ENCODE results near the gene U2AF1L4.

The U2AF1L4 gene

DNA sequence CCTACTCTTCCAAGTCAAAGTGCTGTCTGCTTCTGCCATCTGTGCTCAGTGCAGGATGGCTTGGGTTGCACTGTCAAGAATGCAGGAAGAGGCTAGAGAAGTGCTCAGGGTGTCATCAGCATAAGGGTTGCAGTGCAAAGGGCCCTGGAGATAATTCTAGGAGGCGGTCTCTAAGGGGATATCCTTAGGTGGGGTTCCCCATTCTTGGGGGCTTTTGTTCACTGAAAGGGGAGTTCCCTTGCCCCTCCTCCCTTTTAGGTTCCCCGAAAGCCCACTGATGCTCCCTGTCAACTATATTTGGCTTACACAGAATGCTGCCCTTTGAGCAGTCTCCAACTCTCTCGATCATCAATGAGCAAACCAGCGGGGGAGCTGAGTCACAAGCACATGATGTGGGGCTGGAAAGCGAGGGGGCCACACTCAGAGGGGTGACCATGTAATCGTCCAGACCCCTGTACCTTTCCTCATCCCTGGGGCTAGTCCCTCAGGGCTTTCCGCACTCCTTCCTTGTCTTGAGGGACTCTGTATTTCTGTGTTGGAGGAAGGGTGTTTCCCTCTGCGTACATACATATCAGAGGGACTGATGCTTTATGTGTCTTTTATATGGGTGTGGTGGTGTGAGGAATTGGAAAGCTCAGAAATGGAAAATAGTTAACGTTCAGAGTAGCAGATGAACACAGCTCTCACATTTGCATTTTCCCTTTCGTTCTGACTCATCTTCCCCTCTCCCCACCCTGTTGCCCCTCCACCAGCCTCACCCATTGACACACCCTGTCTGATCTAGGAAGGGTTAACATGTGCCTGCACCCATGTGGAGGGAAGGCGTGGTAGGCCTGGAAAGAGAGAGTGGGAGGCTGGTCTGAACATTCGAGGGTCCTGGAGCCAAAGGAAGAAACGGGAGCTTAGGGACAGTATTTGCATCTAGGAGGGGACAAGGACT is 34.2 kb downstream of the U2AF1L4 start:
- Histone ChIP-seq H3K36me3 (ENCODE audit: control insufficient read depth, insufficient read depth, low read length) (no peaks in the 10 kb centered on the region), H3K27me3 (replicated peaks; ENCODE audit: control insufficient read depth, insufficient read depth, low read length, poor library complexity, severe bottlenecking) (no peaks in the 10 kb centered on the region), H3K4me3 (ENCODE audit: insufficient read depth, low read depth, low read length, poor library complexity, severe bottlenecking) (no peak overlapping the region), H3K9me3 (ENCODE audit: control insufficient read depth, low read length) (no peaks in the 10 kb centered on the region), H3K4me1 (ENCODE audit: control insufficient read depth, insufficient read depth, low read length, poor library complexity, severe bottlenecking) (peaks cover 28% of the 10 kb centered on the region), H3K27ac (ENCODE audit: insufficient read depth, low read length, poor library complexity, severe bottlenecking) (no peak overlapping the region)
- DNase-seq = no peak

DNA sequence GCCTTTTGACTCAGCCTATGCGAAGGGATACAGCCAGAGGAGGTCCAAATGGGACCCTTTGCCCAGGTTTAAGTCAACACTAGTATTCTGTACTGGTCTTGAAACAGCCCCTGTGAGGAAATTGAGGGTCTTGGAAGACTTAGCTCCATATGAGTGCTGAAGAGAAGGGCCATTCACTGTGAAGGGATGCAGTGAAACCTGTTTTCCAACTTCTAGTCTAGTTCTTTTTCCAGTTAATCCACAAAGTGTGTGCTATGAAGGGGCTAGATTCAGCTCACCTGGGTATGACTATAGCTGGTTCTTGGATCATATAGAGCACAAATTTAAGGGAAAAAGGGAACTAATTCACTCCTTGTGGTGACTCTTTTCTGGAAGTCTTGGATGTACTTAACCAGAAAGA is 36.8 kb downstream of the U2AF1L4 start:
- no peak overlapping the region for H3K4me3 ChIP-seq (ENCODE audit: insufficient read depth, low read depth, low read length, poor library complexity, severe bottlenecking)
- H3K27me3 ChIP-seq (replicated peaks; ENCODE audit: control insufficient read depth, insufficient read depth, low read length, poor library complexity, severe bottlenecking) = no peaks in the 10 kb centered on the region
- H3K4me1 ChIP-seq (ENCODE audit: control insufficient read depth, insufficient read depth, low read length, poor library complexity, severe bottlenecking) = peaks cover 22% of the 10 kb centered on the region
- H3K9me3 ChIP-seq (ENCODE audit: control insufficient read depth, low read length) = no peaks in the 10 kb centered on the region
- DNase-seq = no peak
- no peak overlapping the region for H3K27ac ChIP-seq (ENCODE audit: insufficient read depth, low read length, poor library complexity, severe bottlenecking)
- no peaks in the 10 kb centered on the region for H3K36me3 ChIP-seq (ENCODE audit: control insufficient read depth, insufficient read depth, low read length)

DNA sequence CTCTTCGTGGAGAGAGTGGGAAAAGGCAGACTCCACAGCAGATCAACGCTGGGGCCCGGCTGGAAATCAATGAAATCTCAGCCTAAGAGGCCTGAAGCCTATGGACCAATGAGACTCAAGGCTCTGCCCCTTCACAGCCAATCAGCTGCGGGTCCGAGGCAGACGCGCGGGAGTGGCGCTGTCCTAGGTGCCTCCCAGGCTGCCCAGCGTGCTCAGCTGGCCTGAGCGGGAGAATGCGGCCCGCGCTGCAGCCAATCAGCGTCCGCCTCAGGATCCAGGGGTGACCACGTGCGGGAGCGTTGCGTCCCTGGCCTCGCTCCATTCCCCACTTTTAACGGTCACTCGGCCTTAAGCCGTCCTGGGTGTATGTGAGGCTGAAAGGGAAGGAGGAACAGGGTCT is 41.0 kb downstream of the U2AF1L4 start, which contains the start of gene ZBTB32:
ZBTB32 (plus strand) TSS at position 341 of the 400 bp plus-strand sequence. CDS start 10,069 bp downstream, outside the sequence.
- H3K27ac ChIP-seq (ENCODE audit: insufficient read depth, low read length, poor library complexity, severe bottlenecking) = no peak within 1 kb of the TSS
- no peaks in the 10 kb centered on the region for H3K9me3 ChIP-seq (ENCODE audit: control insufficient read depth, low read length)
- no peaks in the 10 kb centered on the region for H3K36me3 ChIP-seq (ENCODE audit: control insufficient read depth, insufficient read depth, low read length)
- DNase-seq = no peak
- H3K27me3 ChIP-seq (replicated peaks; ENCODE audit: control insufficient read depth, insufficient read depth, low read length, poor library complexity, severe bottlenecking) = no peaks in the 10 kb centered on the region
- H3K4me3 ChIP-seq (ENCODE audit: insufficient read depth, low read depth, low read length, poor library complexity, severe bottlenecking) = no peak within 1 kb of the TSS
- H3K4me1 ChIP-seq (ENCODE audit: control insufficient read depth, insufficient read depth, low read length, poor library complexity, severe bottlenecking) = peaks cover 9% of the 10 kb centered on the region

DNA sequence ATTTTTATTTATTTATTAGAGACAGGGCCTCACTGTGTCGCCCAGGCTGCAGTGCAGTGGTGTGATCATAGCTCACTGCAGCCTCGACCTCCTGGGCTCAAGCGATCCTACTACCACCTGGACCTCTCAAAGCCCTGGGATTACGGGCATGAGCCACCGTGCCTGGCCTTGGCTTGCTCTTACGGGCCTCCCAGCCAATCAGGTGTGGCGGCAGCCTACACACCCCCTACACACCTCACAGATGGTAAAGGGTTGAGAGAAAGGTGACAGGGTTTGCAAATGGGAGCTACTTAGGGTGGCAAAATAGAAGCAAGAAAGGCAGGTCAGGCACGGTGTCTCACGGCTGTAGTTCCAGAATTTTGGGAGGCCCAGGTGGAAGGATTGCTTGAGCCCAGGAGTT is 41.9 kb downstream of the U2AF1L4 start:
- H3K4me1 ChIP-seq (ENCODE audit: control insufficient read depth, insufficient read depth, low read length, poor library complexity, severe bottlenecking) = peaks cover 9% of the 10 kb centered on the region
- H3K27me3 ChIP-seq (replicated peaks; ENCODE audit: control insufficient read depth, insufficient read depth, low read length, poor library complexity, severe bottlenecking) = no peaks in the 10 kb centered on the region
- H3K27ac ChIP-seq (ENCODE audit: insufficient read depth, low read length, poor library complexity, severe bottlenecking) = no peak overlapping the region
- H3K4me3 ChIP-seq (ENCODE audit: insufficient read depth, low read depth, low read length, poor library complexity, severe bottlenecking) = no peak overlapping the region
- no peak for DNase-seq
- no peaks in the 10 kb centered on the region for H3K36me3 ChIP-seq (ENCODE audit: control insufficient read depth, insufficient read depth, low read length)
- no peaks in the 10 kb centered on the region for H3K9me3 ChIP-seq (ENCODE audit: control insufficient read depth, low read length)

DNA sequence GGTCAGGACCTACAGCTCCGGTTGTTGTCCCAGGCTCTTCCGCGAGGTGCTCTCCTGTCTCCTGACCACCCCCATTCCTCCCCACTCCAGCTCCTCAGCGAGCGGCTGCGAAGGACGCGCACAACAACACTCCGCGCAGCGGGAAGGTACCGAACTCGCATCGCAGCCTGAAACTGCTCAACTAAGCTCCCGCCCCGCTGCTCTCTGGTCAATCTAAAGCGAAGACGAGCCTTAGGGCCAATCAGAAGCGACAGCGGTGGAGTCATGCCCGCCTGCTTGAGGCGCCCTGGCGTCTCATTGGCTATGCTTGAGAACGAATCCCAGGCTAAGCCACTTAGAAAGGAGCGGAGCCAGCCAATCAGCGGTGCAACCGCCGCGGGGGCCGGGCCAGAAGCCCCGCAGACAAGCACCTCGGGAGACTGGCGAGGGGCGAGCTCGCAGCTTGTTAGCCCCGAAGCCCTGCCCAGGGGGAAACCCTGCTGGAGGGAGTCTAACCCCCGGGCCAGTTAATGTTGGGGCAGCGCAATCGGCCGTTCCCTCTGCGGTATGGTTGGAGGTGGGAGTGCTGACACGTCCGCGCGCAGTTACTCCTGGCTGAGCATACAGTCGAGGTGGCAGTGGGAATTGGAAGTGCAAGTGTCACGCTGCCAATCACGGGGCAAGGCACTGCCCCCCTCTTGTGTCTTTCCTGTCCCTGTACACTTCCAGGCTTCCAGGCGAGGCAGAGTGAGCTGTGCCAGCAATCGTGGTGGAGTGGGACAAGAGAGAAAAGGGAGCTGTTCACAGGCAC is 42.8 kb downstream of the U2AF1L4 start:
- Histone ChIP-seq H3K36me3 (ENCODE audit: control insufficient read depth, insufficient read depth, low read length) (no peaks in the 10 kb centered on the region), H3K27me3 (replicated peaks; ENCODE audit: control insufficient read depth, insufficient read depth, low read length, poor library complexity, severe bottlenecking) (no peaks in the 10 kb centered on the region), H3K4me1 (ENCODE audit: control insufficient read depth, insufficient read depth, low read length, poor library complexity, severe bottlenecking) (peaks cover 9% of the 10 kb centered on the region), H3K9me3 (ENCODE audit: control insufficient read depth, low read length) (no peaks in the 10 kb centered on the region), H3K27ac (ENCODE audit: insufficient read depth, low read length, poor library complexity, severe bottlenecking) (peak overlapping the region; percentile 38), H3K4me3 (ENCODE audit: insufficient read depth, low read depth, low read length, poor library complexity, severe bottlenecking) (peak overlapping the region; percentile 71)
- peak; percentile 87 to 92 (median 91) for DNase-seq

DNA sequence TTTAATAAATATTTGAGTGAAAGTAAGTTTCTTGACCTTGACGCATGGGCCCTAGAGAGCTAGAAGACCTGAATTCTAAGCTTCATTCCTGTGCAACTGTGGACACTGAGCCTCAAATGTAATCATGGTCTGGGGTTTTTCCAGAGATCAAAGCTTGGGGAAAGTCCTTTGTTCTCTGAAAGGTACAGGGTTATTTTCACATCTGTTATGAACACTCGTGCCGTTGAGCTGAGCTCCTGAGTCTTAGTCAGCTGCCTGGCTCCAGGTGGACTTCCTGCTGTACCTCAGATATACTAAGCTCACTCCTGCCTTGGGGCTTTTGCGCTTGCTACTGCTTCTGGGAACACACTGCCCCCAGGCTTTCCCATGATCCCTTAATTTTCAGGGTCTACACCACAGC is 48.4 kb downstream of the U2AF1L4 start:
- no peak overlapping the region for H3K4me3 ChIP-seq (ENCODE audit: insufficient read depth, low read depth, low read length, poor library complexity, severe bottlenecking)

DNA sequence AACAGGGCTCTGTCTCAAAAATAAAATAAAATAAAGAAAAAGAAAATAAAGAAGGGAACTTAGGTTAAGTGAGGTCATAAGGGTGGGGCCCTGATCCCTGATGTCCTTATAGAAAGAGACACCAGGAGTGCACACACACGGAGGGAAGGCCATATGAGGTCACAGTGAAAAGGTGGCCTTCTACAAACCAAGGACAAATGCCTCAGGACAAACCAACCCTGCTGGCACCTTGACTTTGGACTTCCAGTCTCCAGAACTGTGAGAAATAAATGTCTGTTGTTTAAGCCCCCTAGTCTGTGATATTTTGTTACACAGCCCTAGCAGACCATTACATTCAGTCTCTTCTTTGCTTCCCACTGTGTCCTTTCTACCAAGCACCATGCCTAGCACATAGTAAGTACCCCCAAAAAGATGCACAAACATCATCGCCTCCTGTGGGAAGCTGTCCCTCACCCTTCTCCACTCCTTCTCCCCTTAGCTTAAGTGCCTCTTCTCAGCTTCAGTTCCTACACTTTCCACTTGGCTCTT is 49.3 kb downstream of the U2AF1L4 start:
- Histone ChIP-seq H3K4me1 (ENCODE audit: control insufficient read depth, insufficient read depth, low read length, poor library complexity, severe bottlenecking) (no peaks in the 10 kb centered on the region), H3K27me3 (replicated peaks; ENCODE audit: control insufficient read depth, insufficient read depth, low read length, poor library complexity, severe bottlenecking) (no peaks in the 10 kb centered on the region), H3K36me3 (ENCODE audit: control insufficient read depth, insufficient read depth, low read length) (no peaks in the 10 kb centered on the region), H3K27ac (ENCODE audit: insufficient read depth, low read length, poor library complexity, severe bottlenecking) (no peak overlapping the region), H3K4me3 (ENCODE audit: insufficient read depth, low read depth, low read length, poor library complexity, severe bottlenecking) (no peak overlapping the region), H3K9me3 (ENCODE audit: control insufficient read depth, low read length) (no peaks in the 10 kb centered on the region)
- no peak for DNase-seq

More for the DNA sequence above, 48.4 kb downstream of the U2AF1L4 start:
- H3K27ac ChIP-seq (ENCODE audit: insufficient read depth, low read length, poor library complexity, severe bottlenecking) = no peak overlapping the region
- H3K4me1 ChIP-seq (ENCODE audit: control insufficient read depth, insufficient read depth, low read length, poor library complexity, severe bottlenecking) = peaks cover 1% of the 10 kb centered on the region
- no peaks in the 10 kb centered on the region for H3K36me3 ChIP-seq (ENCODE audit: control insufficient read depth, insufficient read depth, low read length)
- no peak for DNase-seq
- no peaks in the 10 kb centered on the region for H3K9me3 ChIP-seq (ENCODE audit: control insufficient read depth, low read length)
- no peaks in the 10 kb centered on the region for H3K27me3 ChIP-seq (replicated peaks; ENCODE audit: control insufficient read depth, insufficient read depth, low read length, poor library complexity, severe bottlenecking)

DNA sequence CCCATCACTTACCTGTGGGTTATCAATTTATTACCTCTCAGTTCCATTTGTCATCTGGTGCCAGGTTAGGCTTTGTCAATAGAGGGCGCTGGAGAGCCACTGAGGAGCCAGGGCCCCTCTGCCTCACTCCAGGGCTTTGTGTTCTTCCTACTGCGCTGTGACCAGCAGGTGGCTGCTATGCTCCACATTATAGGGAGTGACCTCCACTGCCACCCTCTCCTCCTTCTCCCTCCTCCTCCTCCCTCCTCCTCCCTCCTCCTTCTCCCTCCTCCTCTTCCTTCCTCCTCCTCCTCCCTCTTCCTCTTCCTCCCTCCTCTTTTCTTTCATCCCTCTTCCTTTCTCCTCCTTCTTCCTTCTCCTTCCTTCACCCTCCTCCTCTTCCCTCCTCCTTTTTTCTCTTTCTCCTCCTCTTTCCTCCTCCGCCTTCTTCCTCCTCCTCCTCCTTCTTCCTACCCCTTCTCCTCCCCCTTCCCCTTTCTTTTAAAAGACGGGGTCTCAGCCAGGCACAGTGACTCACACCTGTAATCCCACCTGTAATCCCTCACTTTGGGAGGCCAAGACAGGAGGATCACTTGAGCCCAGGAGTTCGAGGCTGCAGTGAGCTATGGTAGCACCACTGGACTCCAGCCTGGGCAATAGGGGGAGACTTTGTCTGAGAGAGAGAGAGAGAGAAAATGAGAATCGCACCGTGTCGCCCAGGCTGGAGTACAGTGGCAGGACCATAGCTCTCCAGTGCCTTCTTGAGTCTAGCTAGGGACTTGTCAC is 51.2 kb downstream of the U2AF1L4 start:
- Histone ChIP-seq H3K4me1 (ENCODE audit: control insufficient read depth, insufficient read depth, low read length, poor library complexity, severe bottlenecking) (no peaks in the 10 kb centered on the region), H3K27ac (ENCODE audit: insufficient read depth, low read length, poor library complexity, severe bottlenecking) (no peak overlapping the region), H3K9me3 (ENCODE audit: control insufficient read depth, low read length) (no peaks in the 10 kb centered on the region), H3K4me3 (ENCODE audit: insufficient read depth, low read depth, low read length, poor library complexity, severe bottlenecking) (no peak overlapping the region), H3K27me3 (replicated peaks; ENCODE audit: control insufficient read depth, insufficient read depth, low read length, poor library complexity, severe bottlenecking) (no peaks in the 10 kb centered on the region), H3K36me3 (ENCODE audit: control insufficient read depth, insufficient read depth, low read length) (no peaks in the 10 kb centered on the region)
- peak; percentile 75 to 83 (median 80) for DNase-seq

DNA sequence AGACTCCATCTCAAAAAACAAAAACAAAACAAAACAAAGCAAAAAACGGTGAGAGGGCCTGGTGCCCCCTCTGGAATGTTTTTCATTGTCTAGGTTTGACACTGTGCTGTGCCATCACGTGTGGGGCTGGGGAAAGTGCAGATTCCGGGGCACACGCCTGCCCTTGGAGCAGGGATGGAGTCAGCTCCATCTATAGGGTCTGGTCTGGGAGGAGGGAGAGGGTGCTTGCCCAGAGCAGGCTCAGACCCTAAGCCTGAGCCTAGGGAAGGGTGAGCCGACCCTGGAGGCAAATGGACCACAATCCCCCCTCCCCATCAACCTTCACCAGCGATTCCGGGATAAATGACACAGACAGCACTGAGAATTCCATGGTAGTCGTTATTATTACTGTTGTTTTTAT is 51.8 kb downstream of the U2AF1L4 start:
- Histone ChIP-seq H3K9me3 (ENCODE audit: control insufficient read depth, low read length) (no peaks in the 10 kb centered on the region), H3K4me1 (ENCODE audit: control insufficient read depth, insufficient read depth, low read length, poor library complexity, severe bottlenecking) (no peaks in the 10 kb centered on the region), H3K4me3 (ENCODE audit: insufficient read depth, low read depth, low read length, poor library complexity, severe bottlenecking) (no peak overlapping the region), H3K36me3 (ENCODE audit: control insufficient read depth, insufficient read depth, low read length) (no peaks in the 10 kb centered on the region), H3K27ac (ENCODE audit: insufficient read depth, low read length, poor library complexity, severe bottlenecking) (no peak overlapping the region), H3K27me3 (replicated peaks; ENCODE audit: control insufficient read depth, insufficient read depth, low read length, poor library complexity, severe bottlenecking) (no peaks in the 10 kb centered on the region)
- DNase-seq = no peak
